ENCODE data around the gene OGFR. TPM values are rescaled to one million over a fixed set of nuclear protein-coding genes. Genes with fewer than 3 reads are reported as not detected.

The OGFR gene
- total and polyA plus RNA-seq, 2 donors (not counting 1 experiment from before 2014, with no cell fraction given), result 71.7 to 102 TPM

GRCh38 chr20:62838128-62838891 lies 33.7 kb downstream of the OGFR start:
- H3K27me3 ChIP-seq (replicated peaks in 1 of 4; ENCODE audit: control extremely low read depth in 1 of 4, control insufficient read depth in 3 of 4, insufficient read depth in 4 of 4, low read length in 3 of 4), result no peaks in the 10 kb centered on the region
- no peaks in the 10 kb centered on the region for H3K9me3 ChIP-seq (ENCODE audit: control extremely low read depth in 1 of 3, control insufficient read depth in 2 of 3, insufficient read depth in 1 of 3, low read length in 2 of 3)
- 65% methylated on average over 23 of the region's 27 CpGs for WGBS (ENCODE audit: insufficient coverage)
- peak overlapping the region; percentile 14 for H2AFZ ChIP-seq (ENCODE audit: insufficient read depth, low read depth, low read length, poor library complexity, severe bottlenecking)
- peak; percentile 86 for ATAC-seq (ENCODE audit: low read depth)
- H3K4me3 ChIP-seq (ENCODE audit: control extremely low read depth in 1 of 5, extremely low read depth in 1 of 5, insufficient read depth in 1 of 5, low read depth in 2 of 5, low read length in 4 of 5), result peak overlapping the region in 1 of 5 experiments; percentile 1
- H3K27ac ChIP-seq (ENCODE audit: low read length in 2 of 2), result peak overlapping the region; percentile 58 to 81
- TF ChIP-seq CTCF (IDR thresholded peaks at IDR 0.05), result no peak
- no peak for TF ChIP-seq EZH2 (IDR thresholded peaks at IDR 0.05; ENCODE audit: borderline replicate concordance, insufficient read depth, low read depth, low read length, poor library complexity, severe bottlenecking)
- H3K27ac Mint-ChIP-seq, result peak overlapping the region; percentile 96
- H3K4me1 ChIP-seq (ENCODE audit: control insufficient read depth in 2 of 2, insufficient read depth in 2 of 2, low read length in 2 of 2), result peaks cover 17 to 24% of the 10 kb centered on the region in 2 donors
- peaks cover 0 to 3% of the 10 kb centered on the region in 2 experiments for H3K36me3 ChIP-seq (replicated peaks in 1 of 2; ENCODE audit: control extremely low read depth in 1 of 2, control insufficient read depth in 1 of 2, extremely low read depth in 1 of 2, insufficient read depth in 2 of 2, low read length in 1 of 2)
- intact Hi-C loops (cut with micrococcal nuclease), result loop anchor here (1.0 kb wide), 1 partner anchor 30 kb away; no protein-coding TSS in a partner anchor
- DNase-seq, result peak; percentile 79
- H3K4me3 Mint-ChIP-seq, result peak overlapping the region; percentile 81
- H3K4me1 Mint-ChIP-seq, result peaks cover 25% of the 10 kb centered on the region
- H3K79me2 ChIP-seq (ENCODE audit: control insufficient read depth, insufficient read depth, low read length), result no peaks in the 10 kb centered on the region
- no peaks in the 10 kb centered on the region for H4K20me1 ChIP-seq (ENCODE audit: control insufficient read depth, insufficient read depth, low read length, poor library complexity, severe bottlenecking)
- H3K27me3 Mint-ChIP-seq, result no peaks in the 10 kb centered on the region
- peak overlapping the region; percentile 9 for H3K9ac ChIP-seq (ENCODE audit: low read length)
- no peaks in the 10 kb centered on the region for H3K9me3 Mint-ChIP-seq (ENCODE audit: insufficient read depth)
- POLR2A ChIA-PET, result interaction anchor here (0.8 to 0.9 kb wide), 2 partner anchors 13 to 44 kb away, joined by 3 to 5 read pairs; no protein-coding TSS in a partner anchor
- CTCF ChIA-PET, result interaction anchor here (1.4 kb wide), 1 partner anchor 15 kb away, joined by 3 read pairs; no protein-coding TSS in a partner anchor
- peak overlapping the region; percentile 62 for H3K4me2 ChIP-seq (replicated peaks; ENCODE audit: low read depth, low read length, poor library complexity, severe bottlenecking)

- CTCF ChIA-PET, result interaction anchor here (1.4 kb wide), 1 partner anchor 16 kb away, joined by 3 read pairs; no protein-coding TSS in a partner anchor
- no peak overlapping the region for H3K9ac ChIP-seq (ENCODE audit: low read length)
- H3K27ac ChIP-seq (ENCODE audit: low read length in 2 of 2), result no peak overlapping the region
- peaks cover 0 to 3% of the 10 kb centered on the region in 2 experiments for H3K36me3 ChIP-seq (replicated peaks in 1 of 2; ENCODE audit: control extremely low read depth in 1 of 2, control insufficient read depth in 1 of 2, extremely low read depth in 1 of 2, insufficient read depth in 2 of 2, low read length in 1 of 2)
- no peaks in the 10 kb centered on the region for H3K27me3 ChIP-seq (replicated peaks in 1 of 4; ENCODE audit: control extremely low read depth in 1 of 4, control insufficient read depth in 3 of 4, insufficient read depth in 4 of 4, low read length in 3 of 4)
- H4K20me1 ChIP-seq (ENCODE audit: control insufficient read depth, insufficient read depth, low read length, poor library complexity, severe bottlenecking), result no peaks in the 10 kb centered on the region
- H3K4me3 ChIP-seq (ENCODE audit: control extremely low read depth in 1 of 5, extremely low read depth in 1 of 5, insufficient read depth in 1 of 5, low read depth in 2 of 5, low read length in 4 of 5), result no peak overlapping the region
- peaks cover 17 to 24% of the 10 kb centered on the region in 2 donors for H3K4me1 ChIP-seq (ENCODE audit: control insufficient read depth in 2 of 2, insufficient read depth in 2 of 2, low read length in 2 of 2)
- Mint-ChIP-seq H3K27ac (no peak overlapping the region), H3K4me3 (no peak overlapping the region), H3K4me1 (peaks cover 23% of the 10 kb centered on the region), H3K9me3 (ENCODE audit: insufficient read depth) (no peaks in the 10 kb centered on the region), H3K27me3 (no peaks in the 10 kb centered on the region)
- TF ChIP-seq CTCF (IDR thresholded peaks at IDR 0.05), result no peak
- TF ChIP-seq EZH2 (IDR thresholded peaks at IDR 0.05; ENCODE audit: borderline replicate concordance, insufficient read depth, low read depth, low read length, poor library complexity, severe bottlenecking), result no peak
- no peak overlapping the region for H3K4me2 ChIP-seq (replicated peaks; ENCODE audit: low read depth, low read length, poor library complexity, severe bottlenecking)
- H3K9me3 ChIP-seq (ENCODE audit: control extremely low read depth in 1 of 3, control insufficient read depth in 2 of 3, insufficient read depth in 1 of 3, low read length in 2 of 3), result no peaks in the 10 kb centered on the region
- no peaks in the 10 kb centered on the region for H3K79me2 ChIP-seq (ENCODE audit: control insufficient read depth, insufficient read depth, low read length)
- intact Hi-C loops (cut with micrococcal nuclease), result no loop called here
- WGBS (ENCODE audit: insufficient coverage), result 95% methylated on average over 7 of the region's 8 CpGs
- no peak for DNase-seq
- H2AFZ ChIP-seq (ENCODE audit: insufficient read depth, low read depth, low read length, poor library complexity, severe bottlenecking), result no peak overlapping the region
- POLR2A ChIA-PET, result no interaction called here
- ATAC-seq (ENCODE audit: low read depth), result no peak
These were observed 34.6 kb downstream of the OGFR start for GRCh38 chr20:62839261-62839660.

Data from B cell (primary cell).